HEK293 (cell line): ENCODE data around the gene WWOX.

Experiments
- GFI1B ChIP-seq: fragments of 450-650 bp; formaldehyde crosslinking; IDR thresholded peaks from 2 replicates; pipeline ENCODE4 v1.5.1; 2016; ENCODE audit warnings: missing biosample characterization, missing genetic modification characterization
- RBAK ChIP-seq: fragments of 450-650 bp; formaldehyde crosslinking; IDR thresholded peaks from 2 replicates; pipeline ENCODE4 v1.5.1; 2016; ENCODE audit warnings: missing biosample characterization, missing genetic modification characterization
- ZNF121 ChIP-seq: fragments of 450-650 bp; formaldehyde crosslinking; IDR thresholded peaks from 2 replicates; pipeline ENCODE4 v1.5.1; 2016; ENCODE audit warnings: missing biosample characterization, missing genetic modification characterization
- ZNF155 ChIP-seq: fragments of 450-650 bp; formaldehyde crosslinking; IDR thresholded peaks from 2 replicates; pipeline ENCODE4 v1.5.1; 2016; ENCODE audit warnings: missing biosample characterization, missing genetic modification characterization
- ZNF184 ChIP-seq: fragments of 450-650 bp; IDR thresholded peaks from 2 replicates; pipeline ENCODE4 v1.5.1; 2018; ENCODE audit warnings: missing biosample characterization, mild to moderate bottlenecking, missing genetic modification characterization
- ZNF214 ChIP-seq: fragments of 450-650 bp; formaldehyde crosslinking; IDR thresholded peaks from 2 replicates; pipeline ENCODE4 v1.5.1; 2017; ENCODE audit warnings: missing biosample characterization, mild to moderate bottlenecking, missing genetic modification characterization, borderline replicate concordance
- ZNF24 ChIP-seq: fragments of 450-650 bp; formaldehyde crosslinking; IDR thresholded peaks from 2 replicates; pipeline ENCODE4 v1.5.1; 2016; ENCODE audit warnings: missing biosample characterization, missing genetic modification characterization
- ZNF311 ChIP-seq: fragments of 450-650 bp; formaldehyde crosslinking; IDR thresholded peaks from 2 replicates; pipeline ENCODE4 v1.5.1; 2017; ENCODE audit warnings: missing biosample characterization, missing genetic modification characterization, borderline replicate concordance
- ZNF830 ChIP-seq: fragments of 450-650 bp; IDR thresholded peaks from 2 replicates; pipeline ENCODE4 v1.5.0; 2018; ENCODE audit warnings: missing biosample characterization, missing genetic modification characterization, low read depth, mild to moderate bottlenecking, moderate library complexity
- TF ChIP-seq, protein P1 (sequence below): fragments of 450-650 bp; formaldehyde crosslinking; IDR thresholded peaks from 2 replicates; pipeline ENCODE4 v1.5.1; 2016; ENCODE audit warnings: missing biosample characterization, missing genetic modification characterization
- TF ChIP-seq, protein P2 (sequence below): fragments of 450-650 bp; formaldehyde crosslinking; IDR thresholded peaks from 2 replicates; pipeline ENCODE4 v1.5.1; 2016; ENCODE audit warnings: missing biosample characterization, missing genetic modification characterization
- TF ChIP-seq, protein P3 (sequence below): fragments of 450-650 bp; formaldehyde crosslinking; optimal IDR thresholded peaks from 2 replicates; pipeline ENCODE3; 2016; ENCODE audit warnings: missing biosample characterization, mild to moderate bottlenecking, missing genetic modification characterization
- TF ChIP-seq, protein P4 (sequence below): fragments of 450-650 bp; formaldehyde crosslinking; IDR thresholded peaks from 2 replicates; pipeline ENCODE4 v1.5.1; 2016; ENCODE audit warnings: missing biosample characterization, missing genetic modification characterization

DNA sequence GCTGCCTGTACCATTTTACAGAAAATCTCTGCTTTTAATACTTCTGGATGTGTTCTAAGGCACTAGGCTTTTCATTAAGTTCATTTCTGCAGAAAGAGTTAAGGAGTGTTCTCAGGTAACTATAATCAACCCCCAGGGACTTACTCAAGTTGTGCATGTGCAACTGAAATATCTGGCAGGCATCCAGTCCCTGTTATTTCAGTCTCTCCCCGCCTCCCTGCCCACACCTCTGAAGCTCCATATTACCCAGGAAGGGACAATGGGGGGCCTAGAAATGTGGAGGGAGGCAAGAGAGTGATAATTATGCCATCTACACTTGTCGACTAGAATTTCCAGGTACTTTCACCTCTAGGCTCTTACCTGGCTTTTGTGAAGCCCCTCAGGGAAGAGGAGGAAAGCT is 1068.9 kb downstream of the WWOX start:
- no peak for TF ChIP-seq GFI1B (tag by site-specific recombination)
- TF ChIP-seq ZNF830 (tag by site-specific recombination): no peak
- TF ChIP-seq ZNF155 (tag by site-specific recombination): no peak
- no peak for TF ChIP-seq ZNF311
- TF ChIP-seq, protein P1, sequence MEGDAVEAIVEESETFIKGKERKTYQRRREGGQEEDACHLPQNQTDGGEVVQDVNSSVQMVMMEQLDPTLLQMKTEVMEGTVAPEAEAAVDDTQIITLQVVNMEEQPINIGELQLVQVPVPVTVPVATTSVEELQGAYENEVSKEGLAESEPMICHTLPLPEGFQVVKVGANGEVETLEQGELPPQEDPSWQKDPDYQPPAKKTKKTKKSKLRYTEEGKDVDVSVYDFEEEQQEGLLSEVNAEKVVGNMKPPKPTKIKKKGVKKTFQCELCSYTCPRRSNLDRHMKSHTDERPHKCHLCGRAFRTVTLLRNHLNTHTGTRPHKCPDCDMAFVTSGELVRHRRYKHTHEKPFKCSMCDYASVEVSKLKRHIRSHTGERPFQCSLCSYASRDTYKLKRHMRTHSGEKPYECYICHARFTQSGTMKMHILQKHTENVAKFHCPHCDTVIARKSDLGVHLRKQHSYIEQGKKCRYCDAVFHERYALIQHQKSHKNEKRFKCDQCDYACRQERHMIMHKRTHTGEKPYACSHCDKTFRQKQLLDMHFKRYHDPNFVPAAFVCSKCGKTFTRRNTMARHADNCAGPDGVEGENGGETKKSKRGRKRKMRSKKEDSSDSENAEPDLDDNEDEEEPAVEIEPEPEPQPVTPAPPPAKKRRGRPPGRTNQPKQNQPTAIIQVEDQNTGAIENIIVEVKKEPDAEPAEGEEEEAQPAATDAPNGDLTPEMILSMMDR (tag by site-specific recombination): no peak
- TF ChIP-seq ZNF121: no peak
- TF ChIP-seq, protein P2, sequence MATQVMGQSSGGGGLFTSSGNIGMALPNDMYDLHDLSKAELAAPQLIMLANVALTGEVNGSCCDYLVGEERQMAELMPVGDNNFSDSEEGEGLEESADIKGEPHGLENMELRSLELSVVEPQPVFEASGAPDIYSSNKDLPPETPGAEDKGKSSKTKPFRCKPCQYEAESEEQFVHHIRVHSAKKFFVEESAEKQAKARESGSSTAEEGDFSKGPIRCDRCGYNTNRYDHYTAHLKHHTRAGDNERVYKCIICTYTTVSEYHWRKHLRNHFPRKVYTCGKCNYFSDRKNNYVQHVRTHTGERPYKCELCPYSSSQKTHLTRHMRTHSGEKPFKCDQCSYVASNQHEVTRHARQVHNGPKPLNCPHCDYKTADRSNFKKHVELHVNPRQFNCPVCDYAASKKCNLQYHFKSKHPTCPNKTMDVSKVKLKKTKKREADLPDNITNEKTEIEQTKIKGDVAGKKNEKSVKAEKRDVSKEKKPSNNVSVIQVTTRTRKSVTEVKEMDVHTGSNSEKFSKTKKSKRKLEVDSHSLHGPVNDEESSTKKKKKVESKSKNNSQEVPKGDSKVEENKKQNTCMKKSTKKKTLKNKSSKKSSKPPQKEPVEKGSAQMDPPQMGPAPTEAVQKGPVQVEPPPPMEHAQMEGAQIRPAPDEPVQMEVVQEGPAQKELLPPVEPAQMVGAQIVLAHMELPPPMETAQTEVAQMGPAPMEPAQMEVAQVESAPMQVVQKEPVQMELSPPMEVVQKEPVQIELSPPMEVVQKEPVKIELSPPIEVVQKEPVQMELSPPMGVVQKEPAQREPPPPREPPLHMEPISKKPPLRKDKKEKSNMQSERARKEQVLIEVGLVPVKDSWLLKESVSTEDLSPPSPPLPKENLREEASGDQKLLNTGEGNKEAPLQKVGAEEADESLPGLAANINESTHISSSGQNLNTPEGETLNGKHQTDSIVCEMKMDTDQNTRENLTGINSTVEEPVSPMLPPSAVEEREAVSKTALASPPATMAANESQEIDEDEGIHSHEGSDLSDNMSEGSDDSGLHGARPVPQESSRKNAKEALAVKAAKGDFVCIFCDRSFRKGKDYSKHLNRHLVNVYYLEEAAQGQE (tag by site-specific recombination): no peak
- TF ChIP-seq, protein P3, sequence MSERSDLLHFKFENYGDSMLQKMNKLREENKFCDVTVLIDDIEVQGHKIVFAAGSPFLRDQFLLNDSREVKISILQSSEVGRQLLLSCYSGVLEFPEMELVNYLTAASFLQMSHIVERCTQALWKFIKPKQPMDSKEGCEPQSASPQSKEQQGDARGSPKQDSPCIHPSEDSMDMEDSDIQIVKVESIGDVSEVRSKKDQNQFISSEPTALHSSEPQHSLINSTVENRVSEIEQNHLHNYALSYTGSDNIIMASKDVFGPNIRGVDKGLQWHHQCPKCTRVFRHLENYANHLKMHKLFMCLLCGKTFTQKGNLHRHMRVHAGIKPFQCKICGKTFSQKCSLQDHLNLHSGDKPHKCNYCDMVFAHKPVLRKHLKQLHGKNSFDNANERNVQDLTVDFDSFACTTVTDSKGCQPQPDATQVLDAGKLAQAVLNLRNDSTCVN: no peak
- no peak for TF ChIP-seq ZNF24 (tag by site-specific recombination)
- no peak for TF ChIP-seq RBAK (tag by site-specific recombination)
- TF ChIP-seq, protein P4, sequence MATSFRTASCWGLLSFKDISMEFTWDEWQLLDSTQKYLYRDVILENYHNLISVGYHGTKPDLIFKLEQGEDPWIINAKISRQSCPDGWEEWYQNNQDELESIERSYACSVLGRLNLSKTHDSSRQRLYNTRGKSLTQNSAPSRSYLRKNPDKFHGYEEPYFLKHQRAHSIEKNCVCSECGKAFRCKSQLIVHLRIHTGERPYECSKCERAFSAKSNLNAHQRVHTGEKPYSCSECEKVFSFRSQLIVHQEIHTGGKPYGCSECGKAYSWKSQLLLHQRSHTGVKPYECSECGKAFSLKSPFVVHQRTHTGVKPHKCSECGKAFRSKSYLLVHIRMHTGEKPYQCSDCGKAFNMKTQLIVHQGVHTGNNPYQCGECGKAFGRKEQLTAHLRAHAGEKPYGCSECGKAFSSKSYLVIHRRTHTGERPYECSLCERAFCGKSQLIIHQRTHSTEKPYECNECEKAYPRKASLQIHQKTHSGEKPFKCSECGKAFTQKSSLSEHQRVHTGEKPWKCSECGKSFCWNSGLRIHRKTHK (tag by site-specific recombination): no peak
- no peak for TF ChIP-seq ZNF184
- no peak for TF ChIP-seq ZNF214 (tag by site-specific recombination)
